IMR-90 (cell line): ENCODE data around the gene DNAI2.

Experiments used
- BHLHE40 ChIP-seq: fragments of 150-350 bp; IDR thresholded peaks from 2 replicates; pipeline ENCODE4 v1.6.1; 2016; ENCODE audit warnings: mild to moderate bottlenecking, low read depth, low read length
- CEBPB ChIP-seq: IDR thresholded peaks from 2 replicates; pipeline ENCODE4 v1.6.1; 2012; ENCODE audit warnings: low read depth, low read length, improper control_type of control experiment
- CHD1 ChIP-seq: IDR thresholded peaks from 2 replicates; pipeline ENCODE4 v1.6.1; 2012; ENCODE audit warnings: low read depth, low read length, improper control_type of control experiment
- CTCF ChIP-seq: conservative IDR thresholded peaks from 2 replicates; pipeline ENCODE4 v1.5.1; 2012; ENCODE audit warnings: mild to moderate bottlenecking, low read depth, low read length, improper control_type of control experiment
- MAFK ChIP-seq: IDR thresholded peaks from 2 replicates; pipeline ENCODE4 v1.6.1; 2012; ENCODE audit warnings: low read depth, low read length, improper control_type of control experiment
- MAZ ChIP-seq: IDR thresholded peaks from 2 replicates; pipeline ENCODE4 v1.6.1; 2012; ENCODE audit warnings: low read depth, mild to moderate bottlenecking, low read length, improper control_type of control experiment, moderate library complexity, borderline replicate concordance
- MXI1 ChIP-seq: IDR thresholded peaks from 2 replicates; pipeline ENCODE4 v1.6.1; 2012; ENCODE audit warnings: low read depth, mild to moderate bottlenecking, low read length, moderate library complexity, borderline replicate concordance
- POLR2A ChIP-seq: IDR thresholded peaks from 2 replicates; pipeline ENCODE4 v1.6.1; 2012; ENCODE audit warnings: mild to moderate bottlenecking, low read depth, low read length
- RAD21 ChIP-seq: IDR thresholded peaks from 2 replicates; pipeline ENCODE4 v1.6.1; 2012; ENCODE audit warnings: low read length, improper control_type of control experiment
- RCOR1 ChIP-seq: IDR thresholded peaks from 2 replicates; pipeline ENCODE4 v1.6.1; 2012; ENCODE audit warnings: mild to moderate bottlenecking, low read length, improper control_type of control experiment; ENCODE audit not compliant: insufficient replicate concordance
- RFX5 ChIP-seq: IDR thresholded peaks from 2 replicates; pipeline ENCODE4 v1.8.0; 2012; ENCODE audit warnings: low read depth, mild to moderate bottlenecking, low read length, moderate library complexity
- SMC3 ChIP-seq: fragments of 150-350 bp; IDR thresholded peaks from 2 replicates; pipeline ENCODE4 v1.6.1; 2016; ENCODE audit warnings: low read depth, mild to moderate bottlenecking, antibody characterized with exemption, low read length, moderate library complexity
- USF2 ChIP-seq: fragments of 150-350 bp; IDR thresholded peaks from 2 replicates; pipeline ENCODE4 v1.6.1; 2017; ENCODE audit warnings: mild to moderate bottlenecking, antibody characterized with exemption, low read length, low read depth
- TF ChIP-seq, protein P1 (sequence below): fragments of 150-350 bp; IDR thresholded peaks from 2 replicates; pipeline ENCODE4 v1.6.1; 2016; ENCODE audit warnings: low read depth, mild to moderate bottlenecking, low read length, moderate library complexity, borderline replicate concordance

- no peak for TF ChIP-seq CTCF
- no peak for TF ChIP-seq RFX5
- TF ChIP-seq BHLHE40: no peak
- TF ChIP-seq POLR2A: no peak
- TF ChIP-seq CEBPB: no peak
- TF ChIP-seq, protein P1, sequence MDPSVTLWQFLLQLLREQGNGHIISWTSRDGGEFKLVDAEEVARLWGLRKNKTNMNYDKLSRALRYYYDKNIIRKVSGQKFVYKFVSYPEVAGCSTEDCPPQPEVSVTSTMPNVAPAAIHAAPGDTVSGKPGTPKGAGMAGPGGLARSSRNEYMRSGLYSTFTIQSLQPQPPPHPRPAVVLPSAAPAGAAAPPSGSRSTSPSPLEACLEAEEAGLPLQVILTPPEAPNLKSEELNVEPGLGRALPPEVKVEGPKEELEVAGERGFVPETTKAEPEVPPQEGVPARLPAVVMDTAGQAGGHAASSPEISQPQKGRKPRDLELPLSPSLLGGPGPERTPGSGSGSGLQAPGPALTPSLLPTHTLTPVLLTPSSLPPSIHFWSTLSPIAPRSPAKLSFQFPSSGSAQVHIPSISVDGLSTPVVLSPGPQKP: no peak
- no peak for TF ChIP-seq RAD21
- no peak for TF ChIP-seq MXI1
- no peak for TF ChIP-seq RCOR1
- no peak for TF ChIP-seq MAZ
- TF ChIP-seq USF2: no peak
- no peak for TF ChIP-seq SMC3
- TF ChIP-seq MAFK: no peak
- TF ChIP-seq CHD1: no peak
Observed at GRCh38 chr17:74347646-74348045, 73.6 kb downstream of the DNAI2 start.
